Ovary (tissue), 9 donors: Measurements from ENCODE around the gene TCTN2. TPM values are rescaled to one million over a fixed set of nuclear protein-coding genes. Genes with fewer than 3 reads are reported as not detected.
A peak's percentile ranks its signal among the peaks of the same experiment; 100 is the strongest.

ENCODE experiments used
- DNase-seq, 5 donors: peaks; one replicate each; pipeline ENCODE4 v3.0.0-alpha.2; 2019 to 2020
- H3K27ac ChIP-seq, 2 donors: fragments of 200-600 bp; one replicate each; pipeline versions ENCODE4 v1.5.1 to v1.8.0; 2019 to 2022
- H3K27me3 ChIP-seq: fragments of 200-600 bp; one replicate; pipeline ENCODE4 v1.8.0; 2022
- H3K36me3 ChIP-seq: fragments of 200-600 bp; sonication (generic); one replicate; pipeline ENCODE4 v1.5.1; 2019
- H3K4me1 ChIP-seq: one replicate; pipeline ENCODE4 v1.8.1; 2013; ENCODE audit warnings: mild to moderate bottlenecking, moderate library complexity; ENCODE audit not compliant: insufficient read depth
- H3K4me3 ChIP-seq: fragments of 200-600 bp; sonication (generic); one replicate; pipeline ENCODE4 v1.5.1; 2017
- H3K9me3 ChIP-seq, 2 donors: fragments of 200-600 bp in 1 of 2; sonication (generic) in 1 of 2; one replicate each; pipeline versions ENCODE4 v1.5.1 to v1.8.1; 2013 to 2019; ENCODE audit warnings: mild to moderate bottlenecking in 1 of 2, moderate library complexity in 1 of 2
- CTCF ChIP-seq, 3 donors: fragments of 450-650 bp in 2 of 3; fragments of 200-600 bp in 1 of 3; IDR thresholded peaks; one replicate each; pipeline versions ENCODE4 v1.5.1 to v1.8.0; 2016 to 2022; ENCODE audit warnings: antibody characterized with exemption in 3 of 3, mild to moderate bottlenecking in 1 of 3
- EP300 ChIP-seq: sonication (generic); formaldehyde crosslinking; IDR thresholded peaks from one replicate; pipeline ENCODE4 v1.6.1; 2017; ENCODE audit warnings: antibody characterized with exemption
- POLR2A ChIP-seq: fragments of 450-650 bp; IDR thresholded peaks from one replicate; pipeline ENCODE4 v1.6.1; 2017; ENCODE audit warnings: antibody characterized with exemption, mild to moderate bottlenecking, moderate library complexity
- WGBS, 3 donors: extraction: QIAGEN DNeasy Blood & Tissue Kit in 1 of 3; methylation state at CpG; one replicate each; pipeline versions ENCODE4 v1.1.5 to v1.1.7; 2013 to 2017; 5-methylcytosine and 5-hydroxymethylcytosine counted together
- intact Hi-C, 4 donors: fragments of 100-400 bp; cut with DNase I; formaldehyde crosslinking; loops; one replicate each; pipeline versions ENCODE4 v1.11.0 to v1.15.1; 2022 to 2023
- polyA plus RNA-seq, 2 donors: library from polyadenylated mRNA; stranded (reverse); fragments of 200-250 nt in 1 of 2; fragments of 350-450 nt in 1 of 2; fragmentation: Illumina TruSeq in 1 of 2; extraction: RNeasy Lipid Tissue Mini Kit (QIAGEN cat#74804) in 1 of 2; gene quantifications; one replicate each; pipeline ENCODE4 v1.2.3, GENCODE V29; 2013 to 2014
- total RNA-seq, 7 donors: library from RNA; depleted of rRNA in 2 of 7; stranded (reverse); fragments of >200 nt in 2 of 7; fragmentation: NEBNext Ultra II Directional in 3 of 7; extraction: Animal tissue kit (Norgen Biotek cat#: 25700) in 3 of 7; gene quantifications; one replicate each; pipeline versions ENCODE4 v1.1.0 to v1.2.4, GENCODE V29; 2016 to 2023
- donor health status: DM: no; HTN: no; CAD: no; lungs with moderate emphysema.
- donor health status: DM: no; HTN: no; CAD: no.
- donor health status: Bipolar disorder and iron deficiency.
- donor health status: DM: yes; HTN: yes; CAD: no.
- donor health status: DM: no; HTN: no; CAD: no.
- donor health status: DM: yes; HTN: yes; CAD: no.

Gene TCTN2
- total and polyA plus RNA-seq, 9 donors: 13.1 to 26.4 (median 17.6) TPM

- peak in 1 of 5 donors; percentile 34 for DNase-seq
- H3K27ac ChIP-seq: peak overlapping the region in 1 of 2 donors; percentile 58
- H3K4me3 ChIP-seq: peak overlapping the region; percentile 93
- peaks cover 5% of the 10 kb centered on the region for H3K4me1 ChIP-seq
- no peak for TF ChIP-seq CTCF (IDR thresholded peaks at IDR 0.05)
- no peak for TF ChIP-seq POLR2A
- TF ChIP-seq EP300: no peak
- no peaks in the 10 kb centered on the region for H3K9me3 ChIP-seq
- no peaks in the 10 kb centered on the region for H3K36me3 ChIP-seq
- intact Hi-C loops: no loop called here
- 8 to 18% (median 11%) methylated on average over 19 of the region's 19 CpGs for WGBS, 3 donors
- no peaks in the 10 kb centered on the region for H3K27me3 ChIP-seq
Observed at GRCh38 chr12:123634142-123634561, 36.8 kb upstream of the TCTN2 start.

- intact Hi-C loops: no loop called here
- DNase-seq: no peak
- H3K9me3 ChIP-seq: no peaks in the 10 kb centered on the region
- no peak overlapping the region for H3K4me3 ChIP-seq
- no peaks in the 10 kb centered on the region for H3K27me3 ChIP-seq
- TF ChIP-seq CTCF (IDR thresholded peaks at IDR 0.05) (no peak), EP300 (no peak), POLR2A (no peak)
- H3K36me3 ChIP-seq: no peaks in the 10 kb centered on the region
- WGBS, 3 donors: 87 to 90% (median 87%) methylated on average over 7 of the region's 7 CpGs
- no peak overlapping the region for H3K27ac ChIP-seq
- no peaks in the 10 kb centered on the region for H3K4me1 ChIP-seq
Observed at GRCh38 chr12:123643911-123644310, 27.0 kb upstream of the TCTN2 start.

GRCh38 chr12:123645380-123645779, 25.5 kb upstream of the TCTN2 start:
- DNase-seq: no peak
- 95 to 98% (median 95%) methylated on average over 3 of the region's 3 CpGs for WGBS, 3 donors
- Histone ChIP-seq H3K27ac (no peak overlapping the region), H3K36me3 (no peaks in the 10 kb centered on the region), H3K4me3 (no peak overlapping the region), H3K4me1 (no peaks in the 10 kb centered on the region), H3K27me3 (no peaks in the 10 kb centered on the region), H3K9me3 (no peaks in the 10 kb centered on the region)
- TF ChIP-seq POLR2A (no peak), EP300 (no peak), CTCF (IDR thresholded peaks at IDR 0.05) (no peak)
- intact Hi-C loops: no loop called here

- no peak for TF ChIP-seq CTCF (IDR thresholded peaks at IDR 0.05)
- no peak for TF ChIP-seq POLR2A
- no peak for TF ChIP-seq EP300
- Histone ChIP-seq H3K9me3 (no peaks in the 10 kb centered on the region), H3K4me1 (no peaks in the 10 kb centered on the region), H3K27me3 (no peaks in the 10 kb centered on the region), H3K27ac (no peak overlapping the region), H3K36me3 (no peaks in the 10 kb centered on the region), H3K4me3 (no peak overlapping the region)
- 77 to 83% (median 80%) methylated on average over 5 of the region's 5 CpGs for WGBS, 3 donors
- no peak for DNase-seq
- intact Hi-C loops: no loop called here
Observed at GRCh38 chr12:123645878-123646277, 25.0 kb upstream of the TCTN2 start.

GRCh38 chr12:123648401-123648800, 22.5 kb upstream of the TCTN2 start:
- DNase-seq: no peak
- intact Hi-C loops: no loop called here
- Histone ChIP-seq H3K4me3 (no peak overlapping the region), H3K36me3 (no peaks in the 10 kb centered on the region), H3K27ac (no peak overlapping the region), H3K9me3 (no peaks in the 10 kb centered on the region), H3K4me1 (no peaks in the 10 kb centered on the region), H3K27me3 (no peaks in the 10 kb centered on the region)
- TF ChIP-seq POLR2A (no peak), EP300 (no peak), CTCF (IDR thresholded peaks at IDR 0.05) (no peak)
- WGBS, 3 donors: 91 to 92% (median 92%) methylated on average over 5 of the region's 5 CpGs
